ENCODE measurements around the gene NRBF2. TPM values are rescaled to one million over a fixed set of nuclear protein-coding genes. Genes with fewer than 3 reads are reported as not detected.

The NRBF2 gene
- total RNA-seq, 1 donor from 2014 or later, result 16.0 TPM

GRCh38 chr10:63154546-63155387 is 21.6 kb downstream of the NRBF2 start:
- intact Hi-C loops (cut with DNase I), result no loop called here
- DNase-seq (ENCODE audit: low spot score) (no peak), ATAC-seq (no peak)

GRCh38 chr10:63155388-63156020 is 22.4 kb downstream of the NRBF2 start:
- no peak for DNase-seq (ENCODE audit: low spot score)
- intact Hi-C loops (cut with DNase I), result no loop called here
- ATAC-seq, result no peak

- DNase-seq (ENCODE audit: low spot score) (no peak), ATAC-seq (no peak)
- intact Hi-C loops (cut with DNase I), result no loop called here
Observed at GRCh38 chr10:63156236-63156635, 23.1 kb downstream of the NRBF2 start.

GRCh38 chr10:63157845-63158624 is 24.9 kb downstream of the NRBF2 start:
- intact Hi-C loops (cut with DNase I), result no loop called here
- no peak for DNase-seq (ENCODE audit: low spot score)
- ATAC-seq, result peak; percentile 81

- DNase-seq (ENCODE audit: low spot score) (no peak), ATAC-seq (no peak)
- intact Hi-C loops (cut with DNase I), result loop anchor here (5.0 kb wide), 1 partner anchor 561 kb away; no protein-coding TSS in a partner anchor
Observed at GRCh38 chr10:63161592-63161991, 28.5 kb downstream of the NRBF2 start.

DNA sequence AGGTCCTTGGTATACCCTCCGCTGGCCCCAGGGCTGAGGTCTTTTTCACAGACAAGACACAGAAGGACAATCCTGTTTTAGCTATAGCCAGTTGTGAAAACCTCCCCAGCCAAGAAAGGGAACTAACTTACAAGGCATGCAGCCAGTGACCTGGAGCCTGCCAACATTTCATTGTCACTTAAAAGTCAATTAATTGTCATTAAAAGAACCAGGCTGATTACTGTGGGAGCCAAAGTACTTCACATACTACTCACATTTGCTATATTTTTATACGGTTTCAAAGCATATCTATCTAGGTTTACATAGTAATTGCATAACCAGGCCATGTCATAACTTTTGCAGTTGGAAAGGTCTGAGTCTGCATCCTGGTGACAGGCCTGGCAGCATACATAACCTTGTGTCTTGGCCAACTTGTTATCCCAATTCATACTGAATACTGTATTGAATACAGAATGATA is 31.1 kb downstream of the NRBF2 start:
- intact Hi-C loops (cut with DNase I), result loop anchor here (5.0 kb wide), 1 partner anchor 558 kb away; no protein-coding TSS in a partner anchor
- no peak for DNase-seq (ENCODE audit: low spot score)
- peak; percentile 21 for ATAC-seq

GRCh38 chr10:63165249-63165648 is 32.1 kb downstream of the NRBF2 start:
- intact Hi-C loops (cut with DNase I), result no loop called here
- ATAC-seq (no peak), DNase-seq (ENCODE audit: low spot score) (no peak)

DNA sequence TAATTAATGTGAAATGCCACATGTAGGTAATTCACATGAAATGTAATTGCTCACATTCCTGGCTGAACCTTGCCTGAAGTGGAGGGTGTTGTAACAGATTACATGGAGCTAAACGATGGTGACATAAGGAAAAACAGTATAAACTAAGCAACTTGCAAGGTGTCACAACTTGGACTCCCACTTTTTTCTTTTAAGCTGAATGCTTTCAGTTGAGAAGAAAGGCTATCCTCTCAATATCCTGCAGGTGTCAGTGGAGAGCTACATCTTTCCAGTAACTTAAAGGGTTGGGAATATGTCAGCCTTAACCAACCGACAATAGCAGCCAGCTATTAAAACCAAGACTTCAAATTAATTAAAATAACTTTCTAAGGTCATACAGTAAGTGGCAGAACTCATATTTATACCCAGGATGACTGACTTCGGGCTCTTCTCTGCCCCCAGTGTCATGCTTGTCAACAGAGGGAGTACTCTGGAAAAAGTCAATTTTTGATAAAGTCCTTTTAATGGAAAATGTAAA is 33.7 kb downstream of the NRBF2 start:
- ATAC-seq, result peak; percentile 71
- DNase-seq (ENCODE audit: low spot score), result no peak
- intact Hi-C loops (cut with DNase I), result no loop called here

DNA sequence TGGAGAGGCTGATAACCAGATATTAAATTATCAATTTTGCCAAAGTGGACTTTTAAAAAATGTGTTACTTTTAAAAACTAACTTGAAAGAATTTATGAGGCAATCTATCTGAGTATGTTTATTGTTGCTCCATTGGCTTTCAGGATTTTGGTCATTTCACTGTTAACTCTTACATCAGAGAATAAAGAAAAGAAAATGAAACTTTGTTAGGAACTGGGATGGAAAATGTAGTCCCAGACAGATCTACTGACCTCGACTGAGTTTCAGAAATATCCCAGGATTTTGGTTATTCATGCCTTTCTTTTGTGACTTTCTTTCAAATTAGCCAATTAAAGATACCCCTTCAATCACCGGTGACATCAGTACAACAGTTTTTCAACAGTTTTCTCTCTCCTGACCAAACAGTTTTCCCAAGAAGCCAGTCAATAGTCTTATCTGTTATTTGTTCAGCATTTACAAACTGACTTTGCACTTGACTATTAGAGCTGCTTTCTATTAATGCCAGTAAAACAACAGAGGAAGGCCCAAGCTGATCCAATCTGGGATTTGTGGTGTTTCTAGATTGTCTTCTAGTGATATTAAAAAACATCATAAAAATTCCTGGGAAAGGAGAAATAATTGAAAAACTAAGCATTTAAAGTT is 35.8 kb downstream of the NRBF2 start:
- DNase-seq (ENCODE audit: low spot score), result no peak
- ATAC-seq, result no peak
- intact Hi-C loops (cut with DNase I), result no loop called here

- DNase-seq (ENCODE audit: low spot score), result no peak
- intact Hi-C loops (cut with DNase I), result no loop called here
Observed at GRCh38 chr10:63169624-63170023, 36.5 kb downstream of the NRBF2 start.

GRCh38 chr10:63171255-63171855 is 38.2 kb downstream of the NRBF2 start:
- ATAC-seq, result peak; percentile 39
- intact Hi-C loops (cut with DNase I), result no loop called here
- no peak for DNase-seq (ENCODE audit: low spot score)

More at GRCh38 chr10:63169624-63170023, 36.5 kb downstream of the NRBF2 start:
- ATAC-seq, result no peak

GRCh38 chr10:63171926-63172325 is 38.8 kb downstream of the NRBF2 start:
- DNase-seq (ENCODE audit: low spot score) (no peak), ATAC-seq (no peak)
- intact Hi-C loops (cut with DNase I), result no loop called here

- DNase-seq (ENCODE audit: low spot score), result no peak
- intact Hi-C loops (cut with DNase I), result no loop called here
- peak; percentile 42 for ATAC-seq
Observed at GRCh38 chr10:63173468-63174232, 40.5 kb downstream of the NRBF2 start.

DNA sequence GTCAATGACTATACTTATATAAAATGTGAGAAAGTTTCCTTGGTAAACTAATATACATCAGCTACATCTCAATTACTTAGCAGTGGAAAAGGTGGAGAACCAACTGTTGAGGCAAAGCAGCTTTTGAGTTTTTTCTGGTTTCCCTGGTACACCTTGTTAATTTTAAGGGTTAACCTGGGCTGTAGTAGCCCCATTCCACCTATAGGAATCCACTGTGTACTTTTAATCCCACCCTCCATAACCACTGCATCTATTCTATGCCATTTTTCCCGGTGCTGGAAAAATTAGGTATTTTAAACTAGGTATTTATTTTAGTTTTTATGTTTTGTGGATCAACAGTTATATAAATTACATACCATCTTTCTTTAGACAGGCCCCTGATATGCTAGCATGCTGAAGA is 42.4 kb downstream of the NRBF2 start:
- DNase-seq (ENCODE audit: low spot score), result no peak
- ATAC-seq, result no peak
- intact Hi-C loops (cut with DNase I), result no loop called here

DNA sequence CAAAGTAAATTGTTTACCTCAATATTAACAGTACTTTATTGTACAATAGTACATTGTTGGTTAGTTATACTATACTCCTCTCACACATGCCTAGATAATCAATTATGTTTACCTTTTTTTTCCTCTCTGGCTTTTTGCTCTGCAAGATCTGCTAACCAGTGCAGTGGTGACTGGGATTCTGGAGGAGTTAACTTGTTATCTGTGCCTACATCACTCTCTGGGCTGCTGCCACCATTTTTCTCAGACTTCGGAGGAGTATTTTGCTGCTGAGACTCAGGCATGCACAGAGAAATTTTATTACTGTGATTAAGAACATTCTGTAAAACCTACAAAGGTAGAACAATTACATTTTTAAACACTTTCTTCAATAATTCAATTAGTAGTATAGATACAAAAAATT is 59.7 kb downstream of the NRBF2 start:
- DNase-seq (ENCODE audit: low spot score), result no peak
- ATAC-seq, result no peak
- intact Hi-C loops (cut with DNase I), result loop anchor here (5.0 kb wide), 1 partner anchor 1296 kb away; no protein-coding TSS in a partner anchor

GRCh38 chr10:63197344-63198092 is 64.4 kb downstream of the NRBF2 start:
- ATAC-seq (peak; percentile 84), DNase-seq (ENCODE audit: low spot score) (no peak)
- intact Hi-C loops (cut with DNase I), result no loop called here

DNA sequence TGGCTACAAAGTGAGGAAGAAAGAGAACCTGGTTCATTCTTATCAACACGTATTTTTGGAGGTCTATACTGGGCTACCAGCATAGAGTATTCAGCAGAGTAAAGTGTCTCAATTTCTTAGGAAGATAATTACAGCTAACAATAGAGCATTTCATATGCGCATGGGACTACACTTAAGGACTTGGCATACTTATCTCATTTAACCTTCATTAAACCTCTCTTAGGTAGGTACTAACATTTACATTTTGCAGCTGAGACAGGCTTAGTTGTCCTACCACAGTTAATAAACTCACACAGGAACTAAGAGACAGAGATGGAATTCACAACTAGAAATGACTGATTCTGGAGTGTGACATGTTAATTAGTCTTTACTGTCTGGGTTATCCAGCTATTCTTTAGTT is 66.6 kb downstream of the NRBF2 start:
- intact Hi-C loops (cut with DNase I), result no loop called here
- ATAC-seq (no peak), DNase-seq (ENCODE audit: low spot score) (no peak)

Data from sciatic nerve (tissue), 2 donors.